H9 (cell line): ENCODE measurements around the gene PLA2G10. TPM values are rescaled to one million over a fixed set of nuclear protein-coding genes. Genes with fewer than 3 reads are reported as not detected.
"Not testable (repeated sequence)": the region's sequence is repeated elsewhere in the genome, so short reads cannot be mapped to it uniquely, and the experiment has no call there.

Experiments
- DNase-seq: peaks from one replicate; pipeline ENCODE4 v3.0.0-alpha.2; 2017
- H2AFZ ChIP-seq: one replicate; pipeline ENCODE4 v1.6.1; 2013; ENCODE audit warnings: mild to moderate bottlenecking, low read length, control low read depth, moderate library complexity
- H2AK5ac ChIP-seq: 2 replicates; pipeline ENCODE4 v1.6.1; 2013; ENCODE audit warnings: low read length, control low read depth, mixed read lengths; ENCODE audit not compliant: insufficient read length
- H2BK120ac ChIP-seq: one replicate; pipeline ENCODE4 v1.6.1; 2013; ENCODE audit warnings: low read depth, mild to moderate bottlenecking, low read length, control low read depth, inconsistent platforms; ENCODE audit not compliant: poor library complexity, severe bottlenecking
- H2BK12ac ChIP-seq: 2 replicates; pipeline ENCODE4 v1.6.1; 2013; ENCODE audit warnings: low read length, control low read depth, mixed read lengths, low read depth; ENCODE audit not compliant: insufficient read length
- H2BK15ac ChIP-seq: 2 replicates; pipeline ENCODE4 v1.6.1; 2013; ENCODE audit warnings: low read depth, low read length, control low read depth
- H2BK20ac ChIP-seq: one replicate; pipeline ENCODE4 v1.6.1; 2013; ENCODE audit warnings: low read depth, mild to moderate bottlenecking, low read length, control low read depth, inconsistent platforms; ENCODE audit not compliant: poor library complexity, severe bottlenecking
- H2BK5ac ChIP-seq: 2 replicates; pipeline ENCODE4 v1.6.1; 2013; ENCODE audit warnings: low read length, control low read depth, mixed read lengths; ENCODE audit not compliant: insufficient read length
- H3K14ac ChIP-seq: 2 replicates; pipeline ENCODE4 v1.6.1; 2013; ENCODE audit warnings: low read length, control low read depth; ENCODE audit not compliant: insufficient read depth
- H3K18ac ChIP-seq: 2 replicates; pipeline ENCODE4 v1.6.1; 2013; ENCODE audit warnings: low read depth, mild to moderate bottlenecking, mixed read lengths, low read length, control low read depth; ENCODE audit not compliant: insufficient read length
- H3K23ac ChIP-seq: 2 replicates; pipeline ENCODE4 v1.6.1; 2013; ENCODE audit warnings: low read length, control low read depth, mixed read lengths, low read depth; ENCODE audit not compliant: insufficient read length
- H3K23me2 ChIP-seq: 2 replicates; pipeline ENCODE4 v1.6.1; 2013; ENCODE audit warnings: low read depth, mild to moderate bottlenecking, mixed read lengths, low read length, control low read depth; ENCODE audit not compliant: insufficient read length, poor library complexity, severe bottlenecking
- H3K27ac ChIP-seq: 2 replicates; pipeline ENCODE4 v1.5.1; 2013; ENCODE audit warnings: low read length, control low read depth, mixed read lengths, low read depth; ENCODE audit not compliant: insufficient read length
- H3K27me3 ChIP-seq: 2 replicates; pipeline ENCODE4 v1.6.1; 2013; ENCODE audit warnings: low read length, control low read depth, inconsistent platforms; ENCODE audit not compliant: insufficient read depth
- H3K4ac ChIP-seq: 2 replicates; pipeline ENCODE4 v1.6.1; 2013; ENCODE audit warnings: low read depth, mild to moderate bottlenecking, control low read depth, inconsistent platforms, low read length, moderate library complexity
- H3K4me1 ChIP-seq: 2 replicates; pipeline ENCODE4 v1.6.1; 2013; ENCODE audit warnings: low read length, control low read depth, inconsistent platforms; ENCODE audit not compliant: insufficient read depth
- H3K4me2 ChIP-seq: 2 replicates; pipeline ENCODE4 v1.6.1; 2013; ENCODE audit warnings: low read length, control low read depth, mixed read lengths; ENCODE audit not compliant: insufficient read length, insufficient read depth
- H3K56ac ChIP-seq: 2 replicates; pipeline ENCODE4 v1.6.1; 2013; ENCODE audit warnings: low read depth, mild to moderate bottlenecking, mixed read lengths, low read length, control low read depth; ENCODE audit not compliant: insufficient read length
- H3K79me1 ChIP-seq: 2 replicates; pipeline ENCODE4 v1.6.1; 2013; ENCODE audit warnings: low read depth, mild to moderate bottlenecking, moderate library complexity, low read length, control low read depth, inconsistent platforms; ENCODE audit not compliant: insufficient read depth, poor library complexity, severe bottlenecking
- H3K79me2 ChIP-seq: 2 replicates; pipeline ENCODE4 v1.6.1; 2013; ENCODE audit warnings: low read length, control low read depth, inconsistent platforms; ENCODE audit not compliant: insufficient read depth
- H3K9ac ChIP-seq: 2 replicates; pipeline ENCODE4 v1.6.1; 2013; ENCODE audit warnings: low read length, control low read depth, mixed read lengths; ENCODE audit not compliant: insufficient read length; ENCODE audit errors: extremely low read depth
- H3K9me3 ChIP-seq: one replicate; pipeline ENCODE4 v1.6.1; 2013; ENCODE audit warnings: low read depth, low read length, inconsistent platforms; ENCODE audit not compliant: control insufficient read depth
- H3T11ph ChIP-seq: one replicate; pipeline ENCODE4 v1.6.1; 2013; ENCODE audit warnings: mild to moderate bottlenecking, low read length, control low read depth, inconsistent platforms
- H4K20me1 ChIP-seq: one replicate; pipeline ENCODE4 v1.6.1; 2013; ENCODE audit not compliant: control insufficient read depth, insufficient read length, insufficient read depth
- H4K5ac ChIP-seq: 2 replicates; pipeline ENCODE4 v1.6.1; 2013; ENCODE audit warnings: low read depth, mild to moderate bottlenecking, mixed read lengths, low read length, control low read depth; ENCODE audit not compliant: insufficient read length
- H4K8ac ChIP-seq: replicated peaks from 2 replicates; pipeline ENCODE4 v1.6.1; 2013; ENCODE audit warnings: low read length, control low read depth, mixed read lengths, low read depth; ENCODE audit not compliant: insufficient read length
- H4K91ac ChIP-seq: 2 replicates; pipeline ENCODE4 v1.6.1; 2013; ENCODE audit warnings: low read depth, mild to moderate bottlenecking, moderate library complexity, mixed read lengths, low read length, control low read depth; ENCODE audit not compliant: insufficient read length
- H3K27ac Mint-ChIP-seq, 3 experiments: 2 replicates in 2 of 3; 3 replicates in 1 of 3; pipeline ENCODE4 v1.8.0; 2020 to 2021; ENCODE audit warnings: mixed read lengths in 3 of 3, mild to moderate bottlenecking in 1 of 3, moderate library complexity in 1 of 3
- H3K27me3 Mint-ChIP-seq: 2 replicates; pipeline ENCODE4 v1.8.0; 2021; ENCODE audit warnings: low read depth, mild to moderate bottlenecking, moderate library complexity, mixed read lengths
- H3K36me3 Mint-ChIP-seq, 3 experiments: 2 replicates in 2 of 3; 3 replicates in 1 of 3; pipeline ENCODE4 v1.8.0; 2020 to 2021; ENCODE audit warnings: low read depth in 3 of 3, mixed read lengths in 3 of 3; ENCODE audit not compliant: insufficient read depth in 1 of 3
- H3K4me1 Mint-ChIP-seq, 2 experiments: 2 replicates each; pipeline ENCODE4 v1.8.0; 2020; ENCODE audit warnings: mixed read lengths in 2 of 2
- H3K4me3 Mint-ChIP-seq, 2 experiments: 2 replicates in 1 of 2; 3 replicates in 1 of 2; pipeline ENCODE4 v1.8.0; 2020 to 2021; ENCODE audit warnings: mild to moderate bottlenecking in 2 of 2, mixed read lengths in 2 of 2, moderate library complexity in 1 of 2
- H3K9me3 Mint-ChIP-seq, 2 experiments: 2 replicates in 1 of 2; 3 replicates in 1 of 2; pipeline ENCODE4 v1.8.0; 2020; ENCODE audit warnings: mild to moderate bottlenecking in 2 of 2, mixed read lengths in 2 of 2, moderate library complexity in 1 of 2
- CTCF ChIP-seq: fragments of 200-600 bp; sonication (generic); conservative IDR thresholded peaks from 3 replicates; pipeline ENCODE4 v1.8.0; 2021; ENCODE audit warnings: antibody characterized with exemption, mild to moderate bottlenecking
- WGBS: extraction: QIAGEN DNeasy Blood & Tissue Kit; methylation state at CpG from one replicate; pipeline ENCODE4 v1.1.7; 2013; ENCODE audit warnings: missing lambda C conversion rate, low lambda C conversion rate, mixed read lengths; ENCODE audit not compliant: insufficient read length; ENCODE audit errors: extremely low coverage; 5-methylcytosine and 5-hydroxymethylcytosine counted together
- total RNA-seq: library from RNA; stranded (reverse); gene quantifications from 2 replicates; pipeline ENCODE4 v1.2.1, GENCODE V29; 2021

Gene PLA2G10
- total RNA-seq, 1 experiment from 2014 or later: 2.2 TPM

GRCh38 chr16:14681115-14681514 lies 13.0 kb downstream of the PLA2G10 start:
- H3K79me1 ChIP-seq: no peaks in the 10 kb centered on the region
- Mint-ChIP-seq H3K27ac (no peak overlapping the region), H3K36me3 (no peaks in the 10 kb centered on the region), H3K4me1 (no peaks in the 10 kb centered on the region), H3K27me3 (no peaks in the 10 kb centered on the region; the same call in 1 of the 2 replicates), H3K4me3 (no peak overlapping the region), H3K9me3 (no peaks in the 10 kb centered on the region)
- H3K14ac ChIP-seq: no peak overlapping the region
- no peaks in the 10 kb centered on the region for H3K23me2 ChIP-seq
- no peak overlapping the region for H3K9ac ChIP-seq
- no peak overlapping the region for H3K27ac ChIP-seq
- no peak overlapping the region for H2BK5ac ChIP-seq
- no peak overlapping the region for H4K8ac ChIP-seq
- no peak overlapping the region for H2AK5ac ChIP-seq
- no peak for DNase-seq
- WGBS: no CpG with 5 or more reads among the region's 4 CpGs
- H3K27me3 ChIP-seq: no peaks in the 10 kb centered on the region
- no peak overlapping the region for H3T11ph ChIP-seq
- H4K91ac ChIP-seq: no peak overlapping the region
- TF ChIP-seq CTCF: no peak
- no peaks in the 10 kb centered on the region for H3K4me1 ChIP-seq
- no peaks in the 10 kb centered on the region for H3K9me3 ChIP-seq
- H3K79me2 ChIP-seq: no peaks in the 10 kb centered on the region
- no peak overlapping the region for H2BK20ac ChIP-seq
- no peak overlapping the region for H4K5ac ChIP-seq
- no peak overlapping the region for H3K18ac ChIP-seq
- no peak overlapping the region for H2BK120ac ChIP-seq
- H2BK12ac ChIP-seq: no peak overlapping the region
- no peak overlapping the region for H3K4ac ChIP-seq
- no peak overlapping the region for H3K4me2 ChIP-seq
- no peak overlapping the region for H2AFZ ChIP-seq
- H2BK15ac ChIP-seq: no peak overlapping the region
- no peak overlapping the region for H3K56ac ChIP-seq
- no peaks in the 10 kb centered on the region for H4K20me1 ChIP-seq
- no peak overlapping the region for H3K23ac ChIP-seq

GRCh38 chr16:14680396-14680795 lies 13.7 kb downstream of the PLA2G10 start:
- WGBS: no CpG with 5 or more reads among the region's 7 CpGs
- H4K8ac ChIP-seq, H3K18ac ChIP-seq, H4K5ac ChIP-seq, H3K27me3 Mint-ChIP-seq, H3K79me2 ChIP-seq, H3K4me1 ChIP-seq, H2AFZ ChIP-seq, H3K9ac ChIP-seq, H3K4me3 Mint-ChIP-seq, H2BK120ac ChIP-seq, H2AK5ac ChIP-seq, H2BK20ac ChIP-seq, H3K36me3 Mint-ChIP-seq, H3K23me2 ChIP-seq, H3K4ac ChIP-seq, H3K23ac ChIP-seq, H3K14ac ChIP-seq, H3K9me3 Mint-ChIP-seq, H2BK5ac ChIP-seq, H3K27ac Mint-ChIP-seq, H3K27me3 ChIP-seq, H4K20me1 ChIP-seq, H4K91ac ChIP-seq, H3K9me3 ChIP-seq, H3K4me2 ChIP-seq, H3K27ac ChIP-seq, H2BK12ac ChIP-seq, H3K79me1 ChIP-seq, H3K4me1 Mint-ChIP-seq, H3T11ph ChIP-seq, H2BK15ac ChIP-seq, H3K56ac ChIP-seq, DNase-seq: not testable (repeated sequence)
